IPS-NIHi11 (cell line): ENCODE data around the gene ELK4.

Experiments
- DNase-seq: peaks from one replicate; pipeline ENCODE4 v3.0.0; 2012; ENCODE audit warnings: mixed read lengths, low spot score

The ELK4 gene

DNA sequence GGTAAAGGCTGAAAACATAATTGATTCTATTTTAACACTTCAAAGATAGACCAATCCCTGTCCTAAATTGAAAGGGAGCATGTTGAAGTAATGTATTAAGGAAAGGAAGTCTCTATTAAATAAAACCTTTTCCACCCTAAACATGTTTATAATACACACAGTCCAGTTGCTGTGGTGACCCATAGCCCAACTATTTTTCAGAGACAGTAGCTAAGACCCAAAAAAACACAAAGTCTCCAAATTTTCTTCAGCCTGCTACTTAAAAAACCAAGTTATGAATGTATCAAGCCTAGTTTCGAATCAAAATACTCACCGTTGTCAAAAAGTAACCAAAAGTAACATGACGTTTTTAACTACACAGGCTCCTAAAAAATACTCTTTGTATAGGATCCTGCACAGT, 1.6 kb downstream of the ELK4 start:
- DNase-seq: no peak

DNA sequence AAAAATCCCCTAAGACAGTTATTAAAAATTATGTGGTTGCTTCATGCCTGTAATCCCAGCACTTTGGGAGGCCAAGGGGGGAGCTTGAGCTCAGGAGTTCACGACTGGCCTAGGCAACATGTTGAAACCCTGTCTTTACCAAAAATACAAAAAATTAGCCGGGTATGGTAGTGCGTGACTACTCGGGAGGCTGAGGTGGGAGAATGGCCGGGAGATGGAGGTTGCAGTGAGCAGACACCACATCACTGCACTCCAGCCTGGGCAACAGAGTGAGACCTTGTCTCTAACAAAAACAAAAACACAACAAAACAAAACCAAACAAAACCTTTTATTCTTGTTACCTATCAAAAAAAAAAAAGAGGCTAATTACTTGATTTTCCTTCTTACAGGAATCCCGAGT, 2.1 kb downstream of the ELK4 start:
- no peak for DNase-seq

DNA sequence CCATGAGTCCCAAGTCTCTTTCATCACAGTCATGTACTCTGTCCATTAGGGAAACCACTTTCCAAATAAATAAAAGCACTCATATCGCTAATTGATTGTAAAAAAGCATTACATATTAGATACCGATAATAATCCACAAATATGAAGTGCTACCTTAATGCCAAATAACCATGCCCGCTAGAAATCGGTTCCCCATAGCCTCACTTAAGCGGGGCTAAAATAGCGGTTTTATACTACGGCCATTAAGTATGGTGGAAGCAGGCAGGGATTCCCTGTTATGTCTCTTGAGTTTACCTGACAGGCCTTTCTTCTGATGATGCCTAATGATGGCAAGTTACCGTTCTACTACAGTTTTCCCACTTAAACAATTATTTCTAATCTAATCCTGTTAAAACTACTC, 3.9 kb downstream of the ELK4 start:
- no peak for DNase-seq

DNA sequence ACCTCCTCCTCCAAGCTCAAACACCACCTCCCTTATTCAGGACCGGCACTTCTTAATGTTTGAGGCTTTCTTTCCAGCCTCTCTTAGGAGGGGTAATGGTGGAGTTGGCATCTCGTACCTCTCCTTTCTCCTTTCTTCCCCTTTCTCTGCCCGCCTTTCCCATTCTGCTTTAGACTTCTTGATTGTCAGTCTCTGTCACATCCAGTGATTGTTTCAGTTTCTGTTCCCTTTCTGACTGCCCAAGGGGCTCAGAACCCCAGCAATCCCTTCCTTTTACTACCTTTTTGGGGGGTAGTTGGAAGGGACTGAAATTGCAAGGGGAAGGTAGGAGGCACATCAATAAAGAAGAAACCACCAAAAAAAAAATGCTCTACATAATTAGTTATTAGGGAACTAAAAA, 5.6 kb downstream of the ELK4 start:
- no peak for DNase-seq

DNA sequence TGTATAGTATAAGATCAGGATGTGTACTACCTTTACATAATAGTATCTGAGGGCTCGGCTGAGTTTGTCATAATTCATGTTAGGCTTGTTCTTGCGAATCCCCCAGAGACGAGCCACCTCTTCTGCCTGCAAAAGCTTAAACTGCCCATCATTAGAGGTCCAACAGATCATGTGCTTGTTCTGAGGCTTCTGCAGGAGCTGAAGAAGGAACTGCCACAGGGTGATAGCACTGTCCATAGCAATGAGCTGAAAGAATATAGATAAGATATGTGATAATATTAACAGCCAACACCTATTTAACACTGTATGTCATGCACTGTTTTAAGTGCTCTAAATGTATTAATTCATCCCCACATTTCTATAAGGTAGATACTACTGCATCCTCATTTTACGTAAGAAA, 8.2 kb downstream of the ELK4 start:
- DNase-seq: no peak

DNA sequence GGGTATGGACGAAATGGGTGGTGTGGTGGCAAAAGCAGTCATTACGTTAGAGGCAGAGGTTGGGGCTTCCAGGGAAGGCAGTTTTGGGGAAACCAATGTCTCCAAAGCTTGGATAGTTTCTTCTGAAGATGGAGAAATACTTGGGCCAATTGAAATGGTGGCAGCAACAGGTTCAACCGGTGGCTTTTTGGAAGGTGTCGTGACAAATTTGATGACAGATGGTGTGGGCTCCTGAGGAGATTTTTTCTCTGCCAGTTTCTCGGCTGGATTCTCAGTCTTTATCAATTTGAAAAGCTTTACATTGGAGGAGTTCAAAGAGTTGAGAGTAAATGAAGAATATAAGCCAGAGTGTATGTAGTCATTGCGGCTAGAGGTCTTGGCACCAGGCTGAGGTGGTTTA, 11.5 kb downstream of the ELK4 start:
- DNase-seq: no peak

DNA sequence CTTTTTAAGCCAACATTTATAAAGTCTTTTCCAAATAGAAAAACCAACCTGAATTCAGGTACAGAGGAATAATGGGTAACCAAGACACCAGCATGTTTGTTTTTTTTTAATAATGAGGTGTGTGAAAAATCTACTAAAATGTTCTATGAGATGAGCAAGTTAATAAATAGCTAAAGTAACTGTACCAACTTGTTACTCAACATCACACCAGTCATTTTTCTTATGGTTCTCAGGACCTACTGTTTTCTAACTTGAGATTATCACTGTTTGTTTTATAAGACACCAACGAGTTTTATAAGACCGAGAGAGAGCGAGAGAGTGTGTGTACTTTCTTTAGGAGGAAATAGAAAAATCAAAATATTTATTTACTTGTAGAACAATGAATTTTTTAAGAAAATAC, 12.4 kb downstream of the ELK4 start:
- DNase-seq: no peak

DNA sequence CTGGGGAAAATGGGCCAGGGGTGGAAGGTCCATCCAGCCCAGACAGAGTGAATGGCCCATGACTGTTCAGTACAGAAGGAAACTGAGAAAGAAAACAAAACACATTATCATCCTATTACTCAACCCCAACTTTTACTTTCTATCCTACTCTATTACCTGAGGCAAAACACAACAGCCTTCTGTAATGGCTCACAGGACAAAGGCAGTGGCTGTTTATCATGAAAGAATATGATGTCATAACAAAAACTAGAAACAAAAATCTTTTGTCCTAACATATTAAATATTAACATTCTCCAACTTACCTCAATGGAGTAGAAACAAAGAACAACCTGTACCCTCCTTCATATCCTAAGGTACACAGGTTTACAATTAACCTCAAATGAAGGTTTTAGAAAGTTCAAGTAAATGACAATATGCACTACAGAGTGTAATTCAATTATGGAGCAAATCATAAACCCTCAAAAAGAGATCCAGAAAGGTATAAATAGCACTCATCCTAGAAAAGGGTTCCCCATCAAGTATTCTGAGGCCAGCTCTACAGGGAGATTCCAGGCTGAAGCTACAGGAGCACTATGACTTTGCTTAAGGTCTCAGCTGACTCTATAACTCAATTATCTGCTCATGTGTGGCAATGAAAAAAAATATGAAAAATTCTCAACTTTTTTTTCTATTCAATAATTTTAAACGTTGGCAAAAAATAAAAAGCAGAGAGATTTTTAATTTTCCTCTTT, 15.1 kb downstream of the ELK4 start:
- DNase-seq: no peak

DNA sequence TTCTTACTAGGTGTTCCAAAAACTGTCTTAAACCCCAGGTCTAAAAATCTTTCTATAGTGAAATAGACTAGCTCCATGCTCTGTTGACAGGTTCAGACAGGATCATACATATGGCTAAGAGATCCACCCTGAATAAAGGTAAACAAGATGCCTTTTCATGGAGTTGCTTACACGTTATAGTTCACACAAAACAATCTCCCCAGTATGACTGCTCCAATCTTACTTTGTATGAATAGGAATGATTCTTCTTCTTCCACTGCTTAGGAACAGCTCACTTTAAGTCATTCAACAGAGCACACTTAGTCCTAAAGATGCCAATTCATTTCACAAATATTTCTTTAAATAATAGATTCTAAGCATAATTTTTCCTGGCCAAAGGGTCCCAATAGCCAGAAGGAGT, 16.0 kb downstream of the ELK4 start:
- no peak for DNase-seq

DNA sequence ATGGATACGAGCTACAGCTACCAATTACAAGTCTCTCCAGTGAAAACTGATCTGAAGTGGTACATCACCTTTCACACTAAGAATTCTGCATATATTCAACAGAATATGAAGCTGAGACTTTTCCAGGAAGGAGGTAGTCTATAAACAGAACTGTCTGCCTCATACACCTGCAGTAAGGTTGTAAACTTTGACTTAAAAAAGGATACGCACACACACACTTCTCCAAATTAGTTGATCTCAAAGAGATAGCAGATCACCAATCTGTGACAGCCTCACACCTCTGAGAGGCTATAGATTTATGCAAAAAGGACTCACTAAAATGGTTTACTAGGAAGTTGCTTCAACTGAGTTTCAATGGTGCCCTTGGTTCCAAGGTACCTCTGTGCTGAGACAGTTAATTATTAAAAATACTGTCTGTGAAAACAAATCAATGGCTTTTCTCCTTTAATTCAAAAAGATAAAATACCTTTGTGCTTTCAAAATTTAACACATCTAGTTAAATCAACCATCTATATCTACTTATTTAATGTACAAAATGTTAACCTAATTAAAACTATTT, 17.9 kb downstream of the ELK4 start:
- DNase-seq: no peak

DNA sequence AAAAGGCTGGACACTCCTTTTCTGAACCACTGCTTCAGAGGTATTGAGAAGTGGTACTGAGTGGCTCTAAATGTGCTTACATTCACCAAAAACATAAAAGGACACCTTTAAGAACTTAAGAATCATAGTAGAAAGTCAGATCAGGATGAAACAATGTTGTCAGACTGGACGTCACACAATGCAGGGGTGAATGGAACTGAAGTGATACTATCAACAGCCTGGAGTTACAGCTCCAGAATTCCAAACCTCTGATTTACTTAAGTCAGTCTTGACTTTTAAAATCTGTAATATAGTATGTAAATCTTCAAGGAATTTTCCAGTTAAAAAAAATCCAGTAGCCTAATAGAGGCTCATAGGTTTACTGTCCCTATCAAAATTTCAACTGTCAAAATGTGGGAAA, 19.3 kb downstream of the ELK4 start:
- no peak for DNase-seq

DNA sequence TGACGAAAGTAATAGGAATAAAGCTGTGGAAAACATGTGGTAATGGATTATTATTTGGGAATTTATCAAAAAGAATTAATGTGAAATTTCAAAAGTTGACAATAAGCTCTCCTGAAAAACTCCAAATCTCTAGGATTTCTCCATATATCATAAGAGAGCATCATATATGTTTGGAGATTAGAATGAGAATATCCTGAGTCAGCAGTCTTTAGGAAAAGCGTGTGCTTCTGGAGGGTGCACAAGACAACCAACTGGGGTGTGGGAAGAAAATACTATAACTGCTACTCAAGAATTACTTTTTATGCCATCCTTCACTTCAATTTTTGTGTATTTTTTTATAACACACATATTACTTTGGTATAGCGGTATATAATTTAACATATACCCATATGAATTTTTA, 19.7 kb downstream of the ELK4 start:
- no peak for DNase-seq

DNA sequence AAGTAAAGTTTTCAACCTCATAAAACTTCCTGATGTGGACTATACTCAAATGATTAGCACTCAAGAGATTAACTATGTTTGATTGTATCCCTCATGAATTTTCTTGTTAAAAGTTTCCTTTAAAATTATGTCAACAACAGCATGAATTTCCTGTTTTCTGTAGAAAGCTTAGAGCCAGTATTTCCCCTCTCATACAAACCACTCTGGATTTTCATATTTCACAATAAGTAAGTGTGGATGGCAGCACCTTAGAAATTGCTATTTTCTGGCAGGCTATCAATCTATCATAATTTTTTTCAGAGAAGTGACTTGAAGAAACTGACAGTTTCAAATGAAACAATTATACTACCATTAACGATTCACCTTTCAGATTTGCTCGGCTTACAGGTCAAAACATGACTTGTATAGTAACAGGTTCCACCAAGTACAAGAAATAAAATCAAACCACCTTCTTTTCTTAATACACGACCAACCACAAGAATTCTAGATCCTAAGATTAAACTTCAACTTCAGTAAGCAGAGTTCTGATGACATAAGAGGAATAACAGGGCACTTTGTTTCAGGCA, 20.8 kb downstream of the ELK4 start:
- no peak for DNase-seq

DNA sequence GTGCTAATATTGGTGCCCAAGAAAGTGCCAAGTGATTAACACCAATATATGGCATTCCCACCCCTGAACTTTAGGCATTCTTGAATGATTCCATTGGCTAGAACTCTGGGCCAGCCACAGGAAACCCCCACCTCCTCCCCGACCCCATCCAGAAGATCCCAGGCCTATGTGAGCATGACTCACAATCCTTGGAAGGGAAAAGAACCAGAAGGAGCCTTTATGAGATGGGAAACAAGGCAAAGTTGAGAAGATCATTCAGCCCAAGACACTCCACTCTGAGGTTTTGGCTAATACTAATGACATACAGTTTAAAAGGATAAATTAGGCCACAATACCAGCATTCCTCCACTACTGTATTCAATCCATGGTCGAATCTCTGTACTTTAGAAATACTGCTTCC, 21.8 kb downstream of the ELK4 start:
- no peak for DNase-seq

DNA sequence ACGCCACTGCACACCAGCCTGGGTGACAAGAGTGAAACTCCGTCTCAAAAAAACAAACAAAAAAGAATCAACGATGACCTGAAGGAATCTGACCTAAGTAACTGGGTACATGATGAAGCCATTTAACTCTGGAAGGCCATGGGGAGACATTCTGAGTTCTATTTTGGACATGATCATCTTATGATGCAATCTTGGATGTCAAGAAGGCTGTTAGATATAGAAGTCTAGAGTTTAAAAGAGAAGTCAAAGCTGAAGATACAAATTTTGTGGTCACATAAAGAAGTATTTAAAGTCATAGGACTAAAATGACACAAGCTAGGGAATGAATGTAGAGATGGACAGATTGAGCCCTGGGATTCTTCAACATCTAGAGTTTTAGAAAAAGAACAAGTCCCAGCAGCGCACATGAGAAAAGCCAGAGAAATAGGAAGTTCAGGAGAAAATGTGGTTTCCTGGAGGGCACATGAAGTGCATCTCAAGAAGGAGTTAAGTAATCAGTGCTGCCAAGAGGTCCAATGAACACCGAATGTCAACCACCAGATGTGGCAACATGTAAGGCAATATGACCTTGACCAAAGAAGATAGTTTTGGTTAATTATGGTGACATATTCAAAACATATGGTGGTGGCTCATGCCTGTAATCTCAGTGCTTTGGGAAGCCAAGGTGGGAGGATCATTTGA, 26.8 kb downstream of the ELK4 start:
- DNase-seq: no peak

DNA sequence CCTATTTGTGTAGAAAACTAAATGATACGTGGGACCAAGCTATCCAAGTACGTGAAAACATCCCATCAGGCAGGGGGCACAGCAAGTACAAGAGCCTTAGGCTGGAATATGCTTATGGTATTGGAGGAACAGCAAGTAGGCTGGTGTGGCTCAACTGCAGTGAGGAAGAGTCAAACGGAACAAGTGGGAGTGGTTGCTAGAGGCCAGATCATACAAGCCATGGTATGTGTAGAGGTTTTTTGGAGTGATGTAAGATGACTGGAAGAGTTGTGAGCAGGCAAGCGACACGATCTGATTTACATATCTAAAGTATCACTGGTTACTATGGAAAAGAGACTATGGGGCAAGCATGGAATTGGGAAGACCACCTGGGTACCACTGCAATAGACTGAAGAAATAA, 27.8 kb downstream of the ELK4 start:
- no peak for DNase-seq

DNA sequence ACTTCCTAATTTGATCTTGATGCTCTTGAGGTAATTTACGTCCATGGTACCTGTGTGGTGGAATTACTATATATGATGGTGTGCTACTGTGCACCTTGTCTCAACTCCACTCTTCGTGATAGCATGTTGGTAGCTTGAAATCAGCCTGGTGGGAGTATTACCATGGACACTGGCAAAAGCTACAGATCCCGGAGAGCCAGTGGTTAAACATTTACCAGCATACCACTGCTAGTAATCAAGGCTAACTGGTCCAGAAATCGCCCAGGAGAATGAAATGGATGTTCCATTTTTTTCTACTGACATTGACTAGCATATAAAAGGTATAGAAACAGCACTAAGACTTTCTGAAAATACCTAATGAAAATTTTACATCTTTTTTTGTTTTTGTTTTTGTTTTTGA, 30.6 kb downstream of the ELK4 start:
- no peak for DNase-seq

DNA sequence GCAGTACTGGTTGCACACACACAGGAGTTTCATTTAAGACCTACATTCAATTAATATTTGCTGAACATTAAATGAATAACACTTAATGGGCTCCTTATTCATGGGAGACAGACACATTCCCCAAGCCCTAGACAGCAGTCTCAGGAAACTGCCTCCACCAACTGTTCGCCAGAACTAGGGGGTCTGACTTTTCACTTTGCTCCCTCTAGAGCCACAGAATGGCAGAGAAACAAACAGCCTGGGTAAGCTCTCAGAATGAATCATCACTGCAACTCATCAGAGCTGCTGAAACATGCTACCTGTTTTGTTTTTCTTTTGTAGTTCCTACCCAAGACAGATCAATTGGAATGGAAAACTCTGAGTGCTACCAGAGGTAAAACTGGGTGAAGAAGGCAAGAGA, 31.7 kb downstream of the ELK4 start:
- DNase-seq: no peak

DNA sequence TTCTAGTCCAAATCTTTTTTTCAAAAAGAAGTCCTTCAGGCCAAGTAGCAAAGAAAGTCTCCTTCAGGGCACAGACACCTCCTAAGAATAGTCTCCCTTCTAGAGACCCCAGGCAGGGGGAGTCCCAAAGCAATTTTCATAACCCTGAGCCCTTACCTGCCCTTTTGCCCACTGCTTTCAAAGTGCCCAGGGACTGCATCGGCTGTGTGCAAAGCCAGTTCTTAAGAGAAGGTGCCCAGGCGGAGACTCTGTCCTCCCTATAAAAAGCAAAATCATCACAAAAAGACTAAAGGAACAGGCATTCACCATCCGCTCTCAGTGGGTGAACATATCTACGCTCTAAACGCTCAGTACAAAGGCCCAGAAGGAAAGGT, 32.2 kb downstream of the ELK4 start:
- no peak for DNase-seq

DNA sequence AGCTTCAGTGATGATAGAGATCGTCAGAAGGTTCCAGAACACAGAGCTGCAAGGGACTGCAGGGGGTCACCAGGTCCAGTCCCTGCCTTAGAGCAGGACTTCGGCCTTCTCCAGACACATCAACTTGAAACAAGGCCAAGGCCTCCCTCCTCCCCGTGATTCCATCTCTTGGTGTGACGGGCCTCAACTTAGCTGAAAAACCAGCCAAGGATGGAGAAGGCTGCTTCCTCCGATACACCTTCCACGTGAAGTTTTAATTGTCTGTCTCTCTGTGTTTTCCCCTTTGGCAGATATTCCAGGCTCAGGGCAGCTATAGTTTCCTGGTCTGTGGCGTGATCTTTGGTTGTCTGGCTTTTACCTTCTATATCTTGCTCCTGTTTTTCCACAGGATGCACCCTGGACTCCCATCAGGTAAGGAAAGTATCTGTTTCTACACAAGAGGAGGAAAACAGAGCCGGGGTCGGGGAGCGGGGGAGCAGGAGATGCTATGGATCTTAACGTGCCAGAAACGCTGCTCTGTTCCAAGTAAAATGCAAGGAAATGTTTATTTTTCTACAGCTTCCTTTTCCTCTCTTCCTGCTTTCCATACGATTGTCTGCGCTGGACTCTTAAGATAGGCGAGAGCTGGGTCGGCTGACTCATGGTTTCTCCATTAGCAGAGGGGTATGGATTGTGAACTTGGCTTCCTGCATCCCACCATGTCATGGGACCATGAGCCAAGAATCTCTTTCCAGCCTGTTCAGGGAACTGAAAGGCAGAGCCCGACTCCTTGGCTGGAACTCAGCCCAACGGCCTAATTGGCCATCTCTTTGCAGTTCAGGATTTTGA, 32.8 kb downstream of the ELK4 start:
- no peak for DNase-seq

DNA sequence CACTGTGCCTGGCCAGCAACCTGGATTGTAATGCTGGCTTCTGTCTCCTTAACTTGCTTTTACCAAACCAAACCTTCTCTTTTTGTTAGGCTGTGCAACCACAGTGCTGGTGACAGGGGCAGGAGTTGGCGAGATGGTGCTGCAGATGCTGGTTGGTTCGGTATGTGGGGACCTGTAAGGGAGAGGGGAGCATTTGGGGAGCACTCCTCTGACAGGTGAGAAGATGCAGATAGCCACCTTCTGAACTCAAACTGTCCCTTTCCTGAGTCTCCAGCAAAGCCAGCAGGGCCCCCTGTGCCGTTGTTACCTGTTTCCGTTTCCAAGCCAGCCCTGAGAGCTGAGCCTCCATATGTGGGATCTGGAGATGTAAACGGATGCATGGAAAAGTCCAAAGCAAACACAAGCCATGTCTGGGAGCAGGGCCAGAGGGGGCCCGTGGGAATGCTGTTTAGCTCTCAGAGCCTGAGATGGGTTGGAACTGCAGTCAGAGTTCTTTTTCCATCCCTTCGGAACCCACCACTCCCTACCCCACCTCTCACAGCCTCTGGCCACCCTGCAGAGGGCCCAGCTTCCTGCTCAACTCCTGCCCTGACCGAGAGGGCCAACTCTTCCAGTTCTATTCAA, 34.0 kb downstream of the ELK4 start:
- DNase-seq: no peak

DNA sequence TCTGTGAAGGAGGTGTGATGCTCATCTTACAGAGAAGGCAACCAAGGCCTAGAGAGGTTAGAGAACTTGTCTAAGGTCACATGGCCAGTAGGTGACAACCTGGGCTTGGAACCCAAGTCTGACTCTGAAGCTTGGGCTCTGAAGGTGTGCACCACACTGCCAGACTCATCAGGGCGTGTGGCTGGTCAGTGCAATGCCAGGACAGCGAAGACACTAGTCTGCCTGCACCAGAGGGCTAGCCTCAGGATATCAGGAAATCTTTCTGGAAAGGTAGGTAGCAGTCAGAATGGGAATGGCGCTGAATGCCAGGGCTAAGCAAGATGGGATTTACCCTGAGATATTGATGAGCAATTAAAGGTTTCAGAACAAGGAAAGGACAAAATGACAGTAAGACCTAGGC, 34.9 kb downstream of the ELK4 start:
- no peak for DNase-seq
